GM13976 (cell line): ENCODE data around the gene PGP.

ENCODE experiments used
- DNase-seq: peaks from one replicate; pipeline ENCODE4 v3.0.0; 2012; ENCODE audit warnings: low spot score
- in situ Hi-C: fragments of 300-500 bp; cut with MboI; formaldehyde crosslinking; loops from one replicate; pipeline ENCODE4 v1.12.0; 2022; ENCODE audit warnings: low sequenced_read_pairs, mixed read lengths, inconsistent platforms; ENCODE audit not compliant: unreplicated experiment
- TF ChIP-seq, protein P1 (sequence below): IDR thresholded peaks from 2 replicates; pipeline ENCODE4 v1.5.1; 2012; ENCODE audit warnings: borderline replicate concordance, mild to moderate bottlenecking; ENCODE audit not compliant: insufficient read depth; ENCODE audit errors: extremely low read depth, missing control alignments, control extremely low read depth

Gene PGP

DNA sequence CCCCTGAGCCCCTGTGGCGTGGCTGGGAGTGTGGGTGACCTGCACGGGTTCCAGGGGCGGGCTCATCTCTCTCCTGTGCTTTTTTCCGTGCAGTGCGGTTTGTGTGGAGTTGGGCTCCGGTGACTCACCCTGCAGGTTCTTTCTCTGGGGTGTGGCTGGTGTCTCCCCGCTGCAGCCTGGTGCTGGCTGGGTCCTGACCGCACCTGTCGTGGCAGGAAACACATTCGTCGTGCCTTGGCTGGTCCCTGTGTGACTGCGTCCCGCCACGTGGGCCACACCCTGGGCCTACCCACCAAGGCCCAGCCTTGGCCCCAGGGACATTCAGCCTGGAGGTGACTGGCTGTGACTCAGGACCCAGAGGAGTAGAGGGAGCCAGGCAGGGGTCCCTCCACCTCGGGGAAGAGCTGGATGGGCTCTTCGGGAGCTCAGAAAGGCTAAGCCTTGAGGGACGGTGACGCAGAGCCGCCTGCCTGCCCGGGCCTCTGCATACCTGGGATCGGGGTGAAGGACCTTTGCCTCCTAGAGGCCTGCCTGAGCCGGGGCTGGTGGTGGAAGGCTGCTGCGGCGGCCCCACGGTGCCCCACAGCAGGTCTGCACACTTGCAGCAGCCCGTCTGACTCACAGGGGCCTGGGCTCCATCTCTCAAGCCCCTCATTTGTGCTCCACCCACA, 51.3 kb downstream of the PGP start:
- DNase-seq = no peak

DNA sequence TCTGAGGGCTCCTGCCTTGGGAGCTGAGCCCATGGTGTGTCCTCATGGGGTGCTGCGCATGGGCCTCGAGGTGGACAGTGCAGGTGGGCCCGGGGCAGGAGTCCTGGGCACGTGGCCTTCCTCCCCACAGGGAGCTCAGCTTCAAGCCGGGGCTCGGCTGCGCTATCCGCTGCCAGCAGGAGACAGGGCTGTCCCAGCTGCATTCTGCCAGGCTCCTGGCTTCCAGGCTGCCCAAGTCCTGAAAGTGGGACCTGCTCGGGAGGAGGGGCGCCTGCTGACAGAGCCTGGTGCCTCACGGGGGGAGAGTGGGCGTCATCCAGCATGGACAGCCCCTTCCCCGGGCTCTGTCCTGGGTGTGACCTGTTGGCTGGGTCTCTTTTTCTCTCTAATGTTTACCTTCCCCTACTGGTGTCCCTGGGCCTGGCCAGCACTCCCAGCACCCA, 51.9 kb downstream of the PGP start:
- TF ChIP-seq, protein P1, sequence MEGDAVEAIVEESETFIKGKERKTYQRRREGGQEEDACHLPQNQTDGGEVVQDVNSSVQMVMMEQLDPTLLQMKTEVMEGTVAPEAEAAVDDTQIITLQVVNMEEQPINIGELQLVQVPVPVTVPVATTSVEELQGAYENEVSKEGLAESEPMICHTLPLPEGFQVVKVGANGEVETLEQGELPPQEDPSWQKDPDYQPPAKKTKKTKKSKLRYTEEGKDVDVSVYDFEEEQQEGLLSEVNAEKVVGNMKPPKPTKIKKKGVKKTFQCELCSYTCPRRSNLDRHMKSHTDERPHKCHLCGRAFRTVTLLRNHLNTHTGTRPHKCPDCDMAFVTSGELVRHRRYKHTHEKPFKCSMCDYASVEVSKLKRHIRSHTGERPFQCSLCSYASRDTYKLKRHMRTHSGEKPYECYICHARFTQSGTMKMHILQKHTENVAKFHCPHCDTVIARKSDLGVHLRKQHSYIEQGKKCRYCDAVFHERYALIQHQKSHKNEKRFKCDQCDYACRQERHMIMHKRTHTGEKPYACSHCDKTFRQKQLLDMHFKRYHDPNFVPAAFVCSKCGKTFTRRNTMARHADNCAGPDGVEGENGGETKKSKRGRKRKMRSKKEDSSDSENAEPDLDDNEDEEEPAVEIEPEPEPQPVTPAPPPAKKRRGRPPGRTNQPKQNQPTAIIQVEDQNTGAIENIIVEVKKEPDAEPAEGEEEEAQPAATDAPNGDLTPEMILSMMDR = no peak
- in situ Hi-C loops = no loop called here
- DNase-seq = no peak

More for the DNA sequence above, 51.3 kb downstream of the PGP start:
- in situ Hi-C loops = no loop called here
- TF ChIP-seq, protein P1 = no peak

DNA sequence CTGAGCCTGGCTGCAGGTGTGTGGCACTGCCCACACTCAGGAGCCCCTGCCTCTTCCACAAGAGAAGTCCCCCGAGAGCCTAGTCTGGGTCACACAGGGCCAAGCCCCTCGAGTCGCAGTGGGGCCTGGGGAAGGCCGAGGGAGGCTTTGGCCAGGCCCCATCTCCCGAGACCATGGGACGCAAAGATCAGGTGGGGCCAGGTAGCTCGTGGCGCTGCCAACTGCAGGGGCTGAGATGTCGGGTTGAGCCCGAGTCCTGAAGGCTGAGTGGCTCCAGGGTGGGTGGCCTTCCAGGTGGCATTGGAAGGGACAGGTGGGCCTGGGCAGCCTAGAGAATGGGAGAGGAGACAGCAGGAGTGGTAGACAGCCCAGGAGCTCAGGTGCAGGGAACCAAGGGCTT, 52.7 kb downstream of the PGP start:
- TF ChIP-seq, protein P1 = no peak
- DNase-seq = no peak
- in situ Hi-C loops = no loop called here
